HepG2 (cell line): ENCODE measurements around the gene NECAB2. TPM values are rescaled to one million over a fixed set of nuclear protein-coding genes. Genes with fewer than 3 reads are reported as not detected.

ENCODE experiments used
- AHR ChIP-seq: IDR thresholded peaks from 2 replicates; pipeline ENCODE4 v1.6.1; 2018; ENCODE audit warnings: missing genetic modification reagents, missing compliant biosample characterization
- ARNT ChIP-seq: fragments of 450-650 bp; IDR thresholded peaks from 2 replicates; pipeline ENCODE4 v1.6.1; 2017
- ASH2L ChIP-seq: fragments of 300-600, 200-600 bp; sonication (generic); IDR thresholded peaks from 2 replicates; pipeline ENCODE4 v1.7.0; 2017; ENCODE audit warnings: low read depth, mild to moderate bottlenecking, moderate library complexity, mixed read lengths, low read length; ENCODE audit not compliant: insufficient read length
- CCDC6 ChIP-seq: sonication (generic); formaldehyde crosslinking; IDR thresholded peaks from 2 replicates; pipeline ENCODE4 v1.8.1; 2022; ENCODE audit warnings: mild to moderate bottlenecking, missing genetic modification reagents, moderate library complexity
- EEA1 ChIP-seq: sonication (generic); formaldehyde crosslinking; IDR thresholded peaks from 2 replicates; pipeline ENCODE4 v1.5.1; 2020; ENCODE audit warnings: mild to moderate bottlenecking, missing genetic modification reagents, borderline replicate concordance
- GABPB1 ChIP-seq: IDR thresholded peaks from 2 replicates; pipeline ENCODE4 v1.6.1; 2016; ENCODE audit warnings: mild to moderate bottlenecking, missing genetic modification reagents, moderate library complexity, missing compliant biosample characterization
- KDM1A ChIP-seq: IDR thresholded peaks from 2 replicates; pipeline ENCODE4 v1.6.1; 2016; ENCODE audit warnings: missing compliant biosample characterization
- KMT2B ChIP-seq: IDR thresholded peaks from 2 replicates; pipeline ENCODE4 v1.6.1; 2016; ENCODE audit warnings: missing genetic modification reagents, missing compliant biosample characterization
- MIER3 ChIP-seq: IDR thresholded peaks from 2 replicates; pipeline ENCODE4 v1.6.1; 2016; ENCODE audit warnings: missing compliant biosample characterization, borderline replicate concordance
- NCOA1 ChIP-seq: sonication (generic); formaldehyde crosslinking; IDR thresholded peaks from 2 replicates; pipeline ENCODE4 v1.9.0; 2021; ENCODE audit warnings: missing genetic modification reagents
- NFAT5 ChIP-seq: sonication (generic); formaldehyde crosslinking; IDR thresholded peaks from 2 replicates; pipeline ENCODE4 v1.4.0; 2020; ENCODE audit warnings: missing genetic modification reagents
- NFKBIZ ChIP-seq: IDR thresholded peaks from 2 replicates; pipeline ENCODE4 v1.6.1; 2018; ENCODE audit warnings: missing genetic modification reagents, missing compliant biosample characterization
- PCBP1 ChIP-seq: fragments of 200-400 bp; formaldehyde crosslinking; IDR thresholded peaks from 2 replicates; pipeline ENCODE4 v1.6.1; 2017; ENCODE audit warnings: mild to moderate bottlenecking, low read depth, low read length, borderline replicate concordance
- PHF20 ChIP-seq: sonication (generic); formaldehyde crosslinking; IDR thresholded peaks from 2 replicates; pipeline ENCODE4 v1.5.0; 2020; ENCODE audit warnings: mild to moderate bottlenecking, missing genetic modification reagents
- PLRG1 ChIP-seq: fragments of 450-650 bp; conservative IDR thresholded peaks from 2 replicates; pipeline ENCODE4 v1.6.1; 2016
- TAF15 ChIP-seq: fragments of 200-400 bp; formaldehyde crosslinking; IDR thresholded peaks from one replicate; pipeline ENCODE4 v1.6.1; 2018; ENCODE audit warnings: mild to moderate bottlenecking, low read depth, low read length; ENCODE audit not compliant: poor library complexity, severe bottlenecking
- THRA ChIP-seq: sonication (generic); formaldehyde crosslinking; IDR thresholded peaks from 2 replicates; pipeline ENCODE4 v1.4.0; 2020; ENCODE audit warnings: missing genetic modification reagents, borderline replicate concordance
- ZNF10 ChIP-seq: sonication (generic); formaldehyde crosslinking; IDR thresholded peaks from 2 replicates; pipeline ENCODE4 v1.4.0; 2020; ENCODE audit warnings: mild to moderate bottlenecking, low read depth, missing genetic modification reagents, borderline replicate concordance
- ZNF326 ChIP-seq: sonication (generic); formaldehyde crosslinking; IDR thresholded peaks from 2 replicates; pipeline ENCODE4 v1.4.0; 2020; ENCODE audit warnings: missing genetic modification reagents, borderline replicate concordance
- ZNF337 ChIP-seq: sonication (generic); formaldehyde crosslinking; IDR thresholded peaks from 2 replicates; pipeline ENCODE4 v1.5.1; 2020; ENCODE audit warnings: missing genetic modification reagents, low read depth, mild to moderate bottlenecking, borderline replicate concordance
- ZNF468 ChIP-seq: sonication (generic); formaldehyde crosslinking; IDR thresholded peaks from 2 replicates; pipeline ENCODE4 v1.8.0; 2022; ENCODE audit warnings: mild to moderate bottlenecking, moderate library complexity, missing genetic modification reagents
- ZNF484 ChIP-seq: sonication (generic); formaldehyde crosslinking; IDR thresholded peaks from 2 replicates; pipeline ENCODE4 v1.5.1; 2020; ENCODE audit warnings: mild to moderate bottlenecking, low read depth, missing genetic modification reagents, borderline replicate concordance
- ZNF83 ChIP-seq: sonication (generic); formaldehyde crosslinking; IDR thresholded peaks from 2 replicates; pipeline ENCODE4 v1.4.0; 2020; ENCODE audit warnings: missing genetic modification reagents, mild to moderate bottlenecking, borderline replicate concordance
- polyA plus RNA-seq, 8 experiments: library from polyadenylated mRNA; depleted of rRNA in 3 of 8; stranded (reverse) in 7 of 8; unstranded in 1 of 8; fragments of >200 nt; fragmentation: Illumina TruSeq in 4 of 8; extraction: Trizol in 4 of 8; gene quantifications; 2 replicates each; pipeline versions ENCODE4 v1.2.1 to v1.2.3, GENCODE V29; 2011 to 2016; ENCODE audit warnings: low read depth in 4 of 8, missing spikeins in 1 of 8, mixed read lengths in 1 of 8; ENCODE audit not compliant: insufficient read depth in 1 of 8
- total RNA-seq, 5 experiments: library from RNA; depleted of rRNA; stranded (reverse); fragments of >200 nt; fragmentation: Illumina TruSeq; extraction: Trizol; gene quantifications; 2 replicates each; pipeline ENCODE4 v1.2.3, GENCODE V29; 2016; ENCODE audit warnings: low read depth in 1 of 5
- TF ChIP-seq, protein P1 (sequence below): sonication (generic); formaldehyde crosslinking; IDR thresholded peaks from 2 replicates; pipeline ENCODE4 v1.4.0; 2020; ENCODE audit warnings: missing genetic modification reagents

Gene NECAB2
- total and polyA plus RNA-seq, 2 of the 13 experiments (the other 11 are each of a cell fraction or from before 2014, with no cell fraction given): 0.21 to 0.49 TPM

GRCh38 chr16:83942815-83943515 lies 25.1 kb upstream of the NECAB2 start (continued):
- no peak for TF ChIP-seq PCBP1
- TF ChIP-seq GABPB1 (CRISPR knock-in tag): peak; percentile 61
- no peak for TF ChIP-seq ZNF484 (CRISPR knock-in tag)
- peak; percentile 99 for TF ChIP-seq THRA
- no peak for TF ChIP-seq PLRG1
- TF ChIP-seq NFKBIZ: peak; percentile 99
- TF ChIP-seq, protein P1, sequence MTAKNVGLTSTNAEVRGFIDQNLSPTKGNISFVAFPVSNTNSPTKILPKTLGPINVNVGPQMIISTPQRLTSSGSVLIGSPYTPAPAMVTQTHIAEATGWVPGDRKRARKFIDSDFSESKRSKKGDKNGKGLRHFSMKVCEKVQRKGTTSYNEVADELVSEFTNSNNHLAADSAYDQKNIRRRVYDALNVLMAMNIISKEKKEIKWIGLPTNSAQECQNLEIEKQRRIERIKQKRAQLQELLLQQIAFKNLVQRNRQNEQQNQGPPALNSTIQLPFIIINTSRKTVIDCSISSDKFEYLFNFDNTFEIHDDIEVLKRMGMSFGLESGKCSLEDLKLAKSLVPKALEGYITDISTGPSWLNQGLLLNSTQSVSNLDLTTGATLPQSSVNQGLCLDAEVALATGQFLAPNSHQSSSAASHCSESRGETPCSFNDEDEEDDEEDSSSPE (CRISPR knock-in tag): peak; percentile 80
- TF ChIP-seq ZNF10 (CRISPR knock-in tag): no peak
- TF ChIP-seq CCDC6 (CRISPR knock-in tag): peak; percentile 97; the same call in 1 of the 2 replicates
- no peak for TF ChIP-seq EEA1 (CRISPR knock-in tag)
- no peak for TF ChIP-seq ZNF337 (CRISPR knock-in tag)
- peak; percentile 60; the same call in 1 of the 2 replicates for TF ChIP-seq ZNF83 (CRISPR knock-in tag)
- TF ChIP-seq ARNT: no peak
- TF ChIP-seq KDM1A (CRISPR knock-in tag): peak; percentile 88
- TF ChIP-seq TAF15: no peak
- peak; percentile 100 for TF ChIP-seq MIER3
- TF ChIP-seq ASH2L: peak; percentile 52
- no peak for TF ChIP-seq PHF20 (CRISPR knock-in tag)
- peak; percentile 87; the same call in 1 of the 2 replicates for TF ChIP-seq ZNF468 (CRISPR knock-in tag)
- peak; percentile 24; the same call in 1 of the 2 replicates for TF ChIP-seq AHR
- no peak for TF ChIP-seq NFAT5 (CRISPR knock-in tag)
- TF ChIP-seq ZNF326 (CRISPR knock-in tag): no peak
- TF ChIP-seq KMT2B (CRISPR knock-in tag): peak; percentile 76; the same call in 1 of the 2 replicates
- TF ChIP-seq NCOA1: peak; percentile 80; the same call in 1 of the 2 replicates
